Measurements from ENCODE around the gene ADORA1.

ADORA1 gene

GRCh38 chr1:203126151-203126865 is 1.2 kb upstream of the ADORA1 start:
- DNase-seq (ENCODE audit: insufficient read length): no peak
- no peak for FAIRE-seq
- TF ChIP-seq POLR2AphosphoS5 (IDR thresholded peaks at IDR 0.05; ENCODE audit: low read depth, low read length) (no peak), POLR2A (IDR thresholded peaks at IDR 0.05; ENCODE audit: low read depth, low read length) (no peak), TAF1 (IDR thresholded peaks at IDR 0.05; ENCODE audit: borderline replicate concordance, low read depth, low read length) (no peak)

DNA sequence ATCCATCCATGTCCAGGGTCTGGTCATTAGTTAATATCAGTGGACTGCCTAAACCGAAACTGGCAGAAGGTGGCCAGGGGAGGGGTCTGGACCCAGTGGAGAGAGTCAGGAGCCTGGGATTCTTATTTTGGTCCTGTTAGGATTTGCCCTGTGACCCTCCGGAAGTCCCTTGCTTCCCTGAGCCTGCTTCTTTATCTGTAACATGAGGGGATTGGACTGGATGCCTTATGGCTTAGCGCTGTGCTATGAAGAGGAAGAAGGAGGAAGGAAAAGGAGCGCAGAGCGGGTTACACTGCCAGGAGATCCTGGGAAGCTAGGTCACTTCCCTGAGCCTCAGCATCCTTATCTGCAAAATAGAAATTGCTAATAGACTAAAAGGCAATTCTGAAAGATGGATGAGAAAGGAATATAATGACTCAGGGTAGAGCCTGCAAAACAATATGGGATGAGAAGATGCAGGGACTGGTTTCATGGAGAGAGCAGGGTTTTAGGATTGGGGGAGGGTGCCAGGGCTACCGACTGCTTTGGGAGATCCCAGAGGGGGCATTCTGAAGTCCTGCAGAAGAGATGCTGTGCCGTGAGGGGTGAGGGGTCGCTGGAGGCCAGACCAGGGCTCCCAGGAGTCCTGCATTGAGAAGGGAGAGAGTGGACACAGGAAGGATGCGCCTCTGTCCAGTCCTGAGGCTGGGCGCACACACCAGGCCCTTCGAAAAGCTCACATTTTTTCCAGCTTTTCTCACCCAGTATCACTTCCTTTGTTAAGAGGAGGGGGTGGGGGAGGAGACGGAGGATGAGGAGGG is 460 bp upstream of the ADORA1 start:
- FAIRE-seq (no peak), DNase-seq (ENCODE audit: insufficient read length) (no peak)
- no peak for TF ChIP-seq TAF1 (IDR thresholded peaks at IDR 0.05; ENCODE audit: borderline replicate concordance, low read depth, low read length)
- no peak for TF ChIP-seq POLR2AphosphoS5 (IDR thresholded peaks at IDR 0.05; ENCODE audit: low read depth, low read length)
- TF ChIP-seq POLR2A (IDR thresholded peaks at IDR 0.05; ENCODE audit: low read depth, low read length): no peak

- DNase-seq (ENCODE audit: insufficient read length): peak; percentile 1
- FAIRE-seq: no peak
Observed at GRCh38 chr1:203128431-203128715, 847 bp downstream of the ADORA1 start.

DNA sequence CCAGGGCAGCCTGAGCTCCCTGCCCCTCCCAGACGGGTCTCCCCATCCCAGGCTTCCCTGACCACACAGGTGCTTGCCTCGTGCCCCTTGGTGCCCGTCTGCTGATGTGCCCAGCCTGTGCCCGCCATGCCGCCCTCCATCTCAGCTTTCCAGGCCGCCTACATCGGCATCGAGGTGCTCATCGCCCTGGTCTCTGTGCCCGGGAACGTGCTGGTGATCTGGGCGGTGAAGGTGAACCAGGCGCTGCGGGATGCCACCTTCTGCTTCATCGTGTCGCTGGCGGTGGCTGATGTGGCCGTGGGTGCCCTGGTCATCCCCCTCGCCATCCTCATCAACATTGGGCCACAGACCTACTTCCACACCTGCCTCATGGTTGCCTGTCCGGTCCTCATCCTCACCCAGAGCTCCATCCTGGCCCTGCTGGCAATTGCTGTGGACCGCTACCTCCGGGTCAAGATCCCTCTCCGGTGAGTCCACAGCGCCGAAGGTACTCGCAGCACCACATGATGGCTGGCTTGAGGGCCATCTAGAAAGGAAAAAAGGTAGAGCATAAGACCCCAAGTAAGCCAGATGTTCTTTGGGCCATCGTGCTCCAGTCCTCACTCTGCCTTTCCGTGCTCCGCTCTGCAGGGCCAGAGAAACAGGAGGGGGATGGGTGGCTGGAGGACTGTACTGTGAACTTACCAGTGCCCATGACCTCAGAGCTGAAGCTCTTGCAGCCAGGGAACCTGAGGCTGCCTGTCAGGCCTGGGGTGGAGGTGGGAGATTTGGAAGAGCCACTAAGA is 1.4 kb downstream of the ADORA1 start:
- TF ChIP-seq TAF1 (IDR thresholded peaks at IDR 0.05; ENCODE audit: borderline replicate concordance, low read depth, low read length) (no peak), POLR2A (IDR thresholded peaks at IDR 0.05; ENCODE audit: low read depth, low read length) (no peak), POLR2AphosphoS5 (IDR thresholded peaks at IDR 0.05; ENCODE audit: low read depth, low read length) (no peak)
- FAIRE-seq: no peak
- peak; percentile 7 for DNase-seq (ENCODE audit: insufficient read length)

More at GRCh38 chr1:203128431-203128715, 847 bp downstream of the ADORA1 start:
- TF ChIP-seq POLR2AphosphoS5 (IDR thresholded peaks at IDR 0.05; ENCODE audit: low read depth, low read length) (no peak), TAF1 (IDR thresholded peaks at IDR 0.05; ENCODE audit: borderline replicate concordance, low read depth, low read length) (no peak), POLR2A (IDR thresholded peaks at IDR 0.05; ENCODE audit: low read depth, low read length) (no peak)

DNA sequence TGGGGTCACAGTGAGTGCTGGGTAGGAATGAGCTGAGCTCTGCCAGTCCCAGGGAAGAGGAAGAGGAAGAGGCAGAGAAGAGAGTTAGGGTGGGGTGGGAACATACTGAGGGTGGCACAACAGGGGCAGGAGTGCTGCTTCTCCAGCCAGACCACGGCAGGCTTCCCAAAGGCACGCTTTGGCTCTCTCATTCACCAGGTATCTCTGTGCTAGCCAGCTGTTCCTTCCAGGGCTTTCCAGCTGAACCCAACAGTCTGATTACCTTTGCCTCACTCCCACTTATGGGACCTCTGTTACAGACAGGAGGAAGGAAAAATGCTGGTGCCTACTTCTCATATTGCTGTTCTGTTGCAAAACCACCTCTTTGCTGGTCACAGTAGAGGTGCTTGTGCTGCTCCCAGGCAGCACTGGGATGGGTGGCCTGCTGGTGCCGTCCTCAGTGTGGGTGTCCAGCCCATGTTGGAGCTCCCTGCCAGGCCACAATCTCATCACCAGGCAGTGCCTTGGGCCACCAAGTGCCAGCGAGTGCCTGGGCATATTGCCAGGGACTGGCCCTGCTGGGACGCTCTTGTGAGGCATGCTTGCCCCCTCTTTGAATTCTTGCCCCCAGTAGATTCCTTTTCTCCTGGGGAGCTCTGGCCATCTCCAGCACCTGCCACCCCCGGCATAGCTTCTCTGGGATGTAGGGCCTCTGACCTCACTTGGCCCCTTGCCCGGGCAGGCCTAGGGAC is 2.1 kb downstream of the ADORA1 start:
- no peak for TF ChIP-seq TAF1 (IDR thresholded peaks at IDR 0.05; ENCODE audit: borderline replicate concordance, low read depth, low read length)
- no peak for TF ChIP-seq POLR2AphosphoS5 (IDR thresholded peaks at IDR 0.05; ENCODE audit: low read depth, low read length)
- TF ChIP-seq POLR2A (IDR thresholded peaks at IDR 0.05; ENCODE audit: low read depth, low read length): no peak
- FAIRE-seq (no peak), DNase-seq (ENCODE audit: insufficient read length) (peak; percentile 0)

- TF ChIP-seq POLR2AphosphoS5 (IDR thresholded peaks at IDR 0.05; ENCODE audit: low read depth, low read length) (no peak), POLR2A (IDR thresholded peaks at IDR 0.05; ENCODE audit: low read depth, low read length) (no peak)
- DNase-seq (ENCODE audit: insufficient read length) (no peak), FAIRE-seq (no peak)
Observed at GRCh38 chr1:203130358-203130985, 2.9 kb downstream of the ADORA1 start.

DNA sequence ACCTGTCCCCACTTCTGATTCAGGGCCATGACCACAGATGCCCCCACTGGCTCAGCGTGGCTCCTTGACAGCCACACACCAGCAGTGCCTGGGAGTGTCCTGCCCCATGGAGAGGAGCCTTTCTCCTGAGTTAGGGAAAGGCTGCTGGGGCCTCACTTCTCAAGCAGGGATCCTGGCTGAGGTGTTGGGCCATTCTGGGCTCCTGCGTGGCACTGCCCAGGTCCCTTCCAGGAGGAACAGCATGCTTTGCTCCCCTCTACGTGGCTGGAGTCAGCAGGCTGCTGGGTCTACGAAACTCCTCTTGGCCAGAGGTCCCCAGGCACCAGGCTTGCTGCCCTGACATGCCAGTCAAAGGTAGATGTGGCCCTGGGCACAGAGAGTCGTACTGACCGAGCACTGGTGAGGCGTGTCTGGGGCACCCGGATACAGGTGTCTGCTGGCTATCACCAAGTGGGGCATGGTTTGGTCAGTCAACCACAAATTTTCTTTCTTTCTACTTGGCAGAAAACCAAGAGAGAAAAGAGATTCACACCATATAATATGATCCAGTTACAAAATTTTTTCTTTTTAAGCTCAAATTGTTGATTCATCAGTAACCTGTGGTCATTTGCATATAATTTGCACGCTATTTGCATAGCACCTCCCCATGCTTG is 4.1 kb downstream of the ADORA1 start:
- TF ChIP-seq POLR2AphosphoS5 (IDR thresholded peaks at IDR 0.05; ENCODE audit: low read depth, low read length) (no peak), POLR2A (IDR thresholded peaks at IDR 0.05; ENCODE audit: low read depth, low read length) (no peak), TAF1 (IDR thresholded peaks at IDR 0.05; ENCODE audit: borderline replicate concordance, low read depth, low read length) (no peak)
- DNase-seq (ENCODE audit: insufficient read length): no peak
- no peak for FAIRE-seq

GRCh38 chr1:203133970-203134725 is 6.6 kb downstream of the ADORA1 start:
- no peak for DNase-seq (ENCODE audit: insufficient read length)
- TF ChIP-seq POLR2A (IDR thresholded peaks at IDR 0.05; ENCODE audit: low read depth, low read length): no peak
- TF ChIP-seq TAF1 (IDR thresholded peaks at IDR 0.05; ENCODE audit: borderline replicate concordance, low read depth, low read length): no peak
- FAIRE-seq: no peak

DNA sequence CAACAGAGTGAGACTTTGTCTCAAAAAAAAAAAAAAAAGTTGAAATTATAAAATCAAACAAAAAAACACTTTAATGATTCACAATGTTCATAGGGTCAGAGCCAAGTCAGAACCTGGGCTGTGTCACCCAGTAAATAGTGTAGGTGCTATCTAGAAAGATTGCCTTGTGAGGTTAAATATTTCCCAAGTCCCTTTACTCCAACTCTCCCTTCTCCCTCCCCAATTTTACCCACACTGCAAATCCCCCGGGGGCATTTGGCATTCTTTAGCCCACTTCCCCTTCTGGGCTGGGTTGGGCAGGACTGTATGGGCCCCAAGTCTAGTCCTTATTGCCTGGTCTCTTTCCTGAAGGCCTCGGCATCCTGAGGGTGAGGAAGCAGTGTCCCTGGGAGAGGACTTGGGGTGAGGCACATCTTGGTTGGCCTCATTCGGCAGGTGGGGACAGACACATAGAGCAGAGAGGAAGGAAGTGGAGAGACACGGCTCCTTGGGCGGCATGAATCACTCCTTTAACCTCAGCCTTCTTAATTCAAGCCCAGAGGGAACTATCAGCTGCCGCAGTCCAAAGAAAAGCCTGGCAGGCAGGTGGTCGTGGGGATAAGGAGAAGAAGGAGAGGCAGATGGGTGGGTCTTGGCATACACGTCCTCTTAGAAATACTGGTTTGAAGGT is 8.2 kb downstream of the ADORA1 start:
- no peak for DNase-seq (ENCODE audit: insufficient read length)
- no peak for TF ChIP-seq POLR2A (IDR thresholded peaks at IDR 0.05; ENCODE audit: low read depth, low read length)
- no peak for TF ChIP-seq POLR2AphosphoS5 (IDR thresholded peaks at IDR 0.05; ENCODE audit: low read depth, low read length)
- TF ChIP-seq TAF1 (IDR thresholded peaks at IDR 0.05; ENCODE audit: borderline replicate concordance, low read depth, low read length): no peak
- FAIRE-seq: peak; percentile 54
